HG03280 (cell line): Measurements from ENCODE around the gene RNF166.

Experiments
- ATAC-seq: cut with Tn5 transposase; IDR thresholded peaks from one replicate; pipeline ENCODE4 v1.9.1; 2021; ENCODE audit warnings: mild to moderate bottlenecking, moderate library complexity; ENCODE audit not compliant: unreplicated experiment

RNF166 gene

DNA sequence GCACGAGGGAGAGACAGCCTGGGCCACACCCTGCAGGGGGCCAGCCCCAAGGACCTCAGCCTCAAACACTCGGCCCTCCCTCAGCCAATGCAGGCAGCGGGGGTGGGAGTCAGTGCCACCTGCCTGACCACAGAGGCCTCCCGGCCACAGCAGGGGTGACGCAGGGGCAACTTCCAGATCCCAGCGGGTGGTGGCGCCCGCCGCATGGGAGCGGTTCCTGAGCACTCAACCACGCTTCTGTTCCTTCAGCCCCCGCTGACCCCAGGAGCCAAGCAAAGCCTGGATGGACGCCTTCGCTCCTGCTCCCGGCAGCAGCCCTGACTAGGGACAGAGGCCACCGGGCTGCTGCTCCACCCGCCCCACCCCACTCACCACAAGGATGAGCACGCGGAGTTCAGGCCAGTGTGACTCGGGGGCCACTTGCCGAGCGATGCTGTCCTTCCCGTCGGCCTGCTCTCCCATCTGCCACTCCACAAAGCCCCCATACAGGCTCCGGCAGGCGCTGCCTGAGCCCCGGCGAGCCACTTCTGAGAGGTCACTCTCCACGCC is 50.4 kb downstream of the RNF166 start:
- ATAC-seq, result no peak

DNA sequence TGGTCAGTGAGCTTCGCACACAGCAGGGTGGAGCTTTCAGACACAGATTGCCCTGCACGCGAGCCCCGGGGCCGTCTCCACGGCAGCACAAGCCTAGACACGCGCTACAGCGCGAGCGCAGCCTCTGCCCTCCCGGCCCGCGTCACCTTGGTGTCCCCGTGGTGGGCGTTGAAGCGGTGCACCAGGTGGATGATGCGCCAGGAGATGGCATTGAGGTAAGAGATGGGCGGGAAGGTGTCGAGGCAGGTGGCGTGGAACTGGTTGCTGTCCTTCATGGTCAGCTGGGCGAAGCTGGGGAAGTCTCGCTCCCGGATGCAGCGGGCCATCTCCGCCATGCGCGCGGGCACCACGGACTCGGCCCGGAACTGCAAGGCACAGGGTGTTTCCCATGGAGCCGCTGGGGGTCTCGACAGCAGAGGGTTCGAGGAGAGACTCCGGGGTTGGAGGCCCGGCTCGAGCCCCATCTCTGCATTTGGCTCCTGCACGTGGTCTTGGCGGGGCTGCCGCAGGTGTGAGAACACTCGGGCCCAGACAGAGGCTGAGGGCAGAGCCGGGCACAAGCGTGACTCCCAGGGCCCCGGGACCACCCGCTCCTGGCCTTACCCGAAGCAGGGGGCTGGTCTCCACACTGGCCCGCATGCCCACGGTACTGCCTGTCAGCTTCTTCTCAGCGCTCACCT is 51.0 kb downstream of the RNF166 start:
- ATAC-seq, result no peak

DNA sequence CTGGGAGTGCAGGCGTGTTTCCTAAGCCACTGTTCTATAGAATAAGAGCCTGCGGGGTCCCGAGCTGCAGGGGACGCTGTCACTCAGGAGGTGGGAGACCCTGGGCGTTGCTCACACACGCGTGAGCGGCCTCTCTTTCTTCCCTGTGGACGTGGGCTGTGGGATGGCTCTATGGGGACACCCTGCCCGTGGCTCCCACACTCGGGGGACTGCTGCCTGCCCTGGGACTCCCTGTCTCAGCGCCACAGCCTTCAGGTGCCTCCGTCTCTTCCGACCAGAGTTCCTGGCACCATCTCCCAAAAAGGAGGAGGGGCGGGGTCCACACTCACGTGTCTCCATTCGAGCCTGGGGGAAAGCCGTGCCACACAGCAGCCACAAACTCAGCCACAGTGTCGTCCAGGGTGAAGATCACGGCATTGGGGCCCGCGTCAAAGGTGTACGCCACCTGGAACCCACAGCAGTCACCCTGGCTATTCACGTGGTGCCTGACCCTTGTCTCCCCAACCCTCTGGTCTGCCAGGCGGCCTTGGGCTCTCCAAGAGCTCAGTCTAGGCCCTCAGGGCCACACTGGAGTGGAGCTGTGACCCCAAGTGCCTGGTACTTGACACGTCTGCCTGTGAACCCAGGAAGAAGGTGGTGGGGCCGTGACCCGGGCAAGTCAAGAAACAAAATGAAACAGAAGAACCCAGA is 51.7 kb downstream of the RNF166 start:
- no peak for ATAC-seq

DNA sequence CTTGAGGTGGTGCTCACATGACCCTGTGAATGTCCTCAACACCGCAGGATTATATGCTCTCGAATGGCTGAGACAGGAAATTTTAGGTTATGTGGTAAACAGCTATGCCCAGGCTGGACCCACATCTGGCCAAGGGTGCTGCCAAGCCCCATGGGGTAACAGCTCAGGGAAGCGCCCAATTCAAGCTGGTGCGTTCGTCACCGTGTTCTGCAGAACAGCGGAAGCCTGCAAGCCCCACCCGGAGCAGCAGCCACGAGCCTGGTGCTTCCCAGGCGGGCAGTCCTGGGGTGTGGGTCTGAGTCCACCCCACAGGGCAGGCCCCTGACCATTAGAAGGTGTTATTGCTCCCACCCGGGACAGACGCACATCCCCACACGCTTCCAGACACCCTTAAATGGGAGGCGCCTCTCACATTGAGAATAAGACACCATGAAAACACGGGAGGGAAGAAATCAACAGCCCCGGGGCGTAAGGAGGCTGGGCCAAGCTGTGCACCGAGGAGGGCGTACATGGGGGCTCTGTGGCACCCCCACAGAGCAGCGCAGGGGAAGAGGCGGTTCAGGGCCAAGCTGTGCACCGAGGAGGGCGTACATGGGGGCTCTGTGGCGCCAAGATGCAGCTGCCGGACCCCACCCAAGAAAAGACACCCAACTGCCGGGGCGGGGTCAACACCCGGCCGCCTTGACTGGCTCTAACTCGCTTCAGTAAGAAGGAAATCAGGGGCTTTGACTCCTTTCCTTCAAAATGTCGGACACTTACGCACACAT is 52.4 kb downstream of the RNF166 start:
- ATAC-seq, result no peak

DNA sequence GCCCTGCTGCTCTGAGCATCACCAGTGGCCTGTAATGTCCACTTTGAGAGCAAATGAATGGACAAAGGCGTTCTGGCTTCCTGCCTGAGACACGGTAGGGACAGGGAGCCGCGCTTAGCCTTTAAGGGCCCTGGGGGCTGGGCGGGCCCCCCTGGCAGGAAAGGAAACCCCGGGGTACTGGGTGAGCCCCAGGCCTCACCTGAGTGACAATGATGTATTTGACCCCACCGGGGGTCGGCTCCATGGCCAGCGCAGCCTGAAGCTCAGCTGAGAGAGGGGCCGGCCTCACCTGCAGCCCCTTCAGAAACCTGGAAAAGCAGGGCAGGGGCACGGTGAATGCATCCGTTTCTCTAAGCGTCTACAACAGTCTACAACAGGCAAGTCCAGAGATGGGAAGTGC is 53.1 kb downstream of the RNF166 start:
- no peak for ATAC-seq

DNA sequence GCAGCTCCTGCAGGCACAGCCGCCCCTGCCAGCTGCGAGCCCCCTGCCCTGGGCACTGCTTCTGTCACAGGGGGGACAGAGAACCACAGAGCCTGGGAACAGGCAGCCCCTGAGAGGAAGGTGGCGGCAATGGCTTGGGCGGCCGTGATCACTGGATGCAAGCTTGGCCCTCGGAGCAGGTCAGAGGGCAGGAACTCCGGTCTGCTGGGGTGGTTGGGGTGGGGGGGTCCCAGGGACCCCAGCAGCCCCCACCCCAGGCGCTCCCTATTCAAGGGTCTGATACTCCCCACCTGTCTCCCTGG is 53.5 kb downstream of the RNF166 start:
- no peak for ATAC-seq

DNA sequence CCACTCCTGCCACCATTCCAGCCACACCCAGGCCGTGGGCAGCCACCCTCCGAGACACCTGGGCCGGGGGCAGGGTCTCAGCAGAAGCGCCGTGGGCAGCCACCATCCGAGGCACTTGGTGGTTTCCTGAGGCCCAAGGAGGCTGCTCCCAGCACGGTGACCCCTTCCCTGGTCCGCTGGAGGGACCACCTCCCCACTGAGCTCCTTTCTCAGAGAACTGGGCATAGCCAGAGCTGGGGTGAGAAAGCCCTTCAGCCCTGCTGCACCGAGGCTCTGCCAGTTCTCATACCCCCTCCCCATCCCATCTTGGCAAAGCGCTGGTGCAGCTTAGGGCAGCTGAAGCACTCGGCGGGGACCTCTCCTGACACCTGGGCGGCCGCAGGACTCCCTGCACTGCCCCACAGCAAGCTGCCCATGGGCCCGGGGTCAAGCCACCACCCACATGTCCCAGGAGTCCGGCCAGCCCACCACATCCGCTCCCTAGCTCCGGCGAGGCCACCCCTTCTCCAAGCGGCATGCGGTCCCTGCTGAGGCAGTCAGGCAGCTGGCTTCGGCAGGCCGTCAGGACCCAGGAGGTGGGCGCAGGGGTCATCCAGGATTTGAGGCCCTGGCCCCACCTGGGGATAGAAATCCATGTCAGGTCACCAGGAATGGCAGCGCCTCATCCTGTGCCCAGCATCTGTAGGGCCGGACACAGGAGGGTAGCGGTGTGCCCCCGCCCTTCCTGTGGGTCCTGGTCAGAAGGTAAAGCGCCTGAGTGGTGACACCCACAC is 54.0 kb downstream of the RNF166 start:
- ATAC-seq, result no peak

DNA sequence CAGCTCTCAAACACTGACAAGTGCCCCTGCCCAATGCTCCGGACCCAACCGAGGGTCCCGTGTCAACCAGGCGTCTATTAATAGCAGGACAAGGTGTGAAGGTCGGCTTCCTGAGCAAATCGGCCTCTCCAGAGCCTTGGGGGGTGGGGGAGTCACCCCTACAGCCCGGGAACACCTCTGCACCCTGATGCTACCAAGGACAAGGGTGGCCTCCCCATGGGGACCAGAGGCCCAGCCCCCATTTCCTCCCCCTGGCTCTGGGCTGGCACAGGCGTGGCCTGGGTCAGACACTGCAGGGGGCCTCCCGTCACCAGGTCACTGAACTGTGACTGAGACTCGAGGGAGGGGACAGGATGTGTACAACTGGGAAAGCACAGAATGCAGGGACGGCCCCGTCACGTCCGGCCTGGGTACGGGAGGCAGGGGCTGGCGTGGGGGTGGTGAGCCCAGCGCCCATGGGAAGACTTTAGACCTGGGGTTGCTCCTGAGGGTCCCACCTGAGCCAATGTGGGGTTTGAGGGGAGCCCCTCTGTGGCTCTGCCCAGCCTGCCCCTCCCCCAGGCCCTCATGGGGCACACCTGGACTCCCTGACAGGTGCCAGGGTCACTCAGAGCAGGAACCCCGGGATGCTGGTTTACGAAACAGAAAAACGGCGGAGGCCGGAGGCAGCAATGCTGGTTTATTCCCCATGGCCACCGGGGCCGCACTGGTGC is 54.8 kb downstream of the RNF166 start:
- ATAC-seq, result peak; percentile 73

DNA sequence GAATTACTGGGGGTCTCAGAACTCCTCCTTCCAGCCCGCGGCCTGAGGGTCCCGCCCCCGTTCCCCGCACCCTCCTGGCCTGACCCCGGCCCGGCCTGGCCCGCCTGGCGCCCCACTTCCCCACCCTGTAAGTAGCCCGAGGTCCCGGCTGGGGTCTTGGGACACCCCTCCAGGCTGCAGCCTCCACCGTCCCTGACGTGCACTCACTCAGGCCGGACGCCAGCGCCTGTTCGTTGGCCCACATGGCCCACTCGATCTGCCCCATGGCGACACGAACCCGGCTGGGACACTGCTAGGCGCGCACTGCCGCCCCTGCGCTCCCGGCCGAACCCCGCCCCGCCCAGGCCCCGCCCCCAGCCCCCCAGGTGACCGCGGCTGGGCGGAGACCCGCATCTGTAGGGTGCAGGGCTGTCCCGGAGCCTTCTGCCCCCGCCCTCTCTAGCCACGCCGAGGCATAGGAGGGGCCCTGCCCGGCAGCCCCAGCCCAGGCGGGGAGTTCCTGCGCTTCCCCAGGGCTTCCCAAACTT is 55.4 kb downstream of the RNF166 start, which contains the start of gene CYBA:
Gene CYBA, minus strand, starts transcription at position 305 of the 527 bp plus-strand sequence. Its CDS starts 40 bp downstream, at position 265.
- peak; percentile 75 for ATAC-seq

DNA sequence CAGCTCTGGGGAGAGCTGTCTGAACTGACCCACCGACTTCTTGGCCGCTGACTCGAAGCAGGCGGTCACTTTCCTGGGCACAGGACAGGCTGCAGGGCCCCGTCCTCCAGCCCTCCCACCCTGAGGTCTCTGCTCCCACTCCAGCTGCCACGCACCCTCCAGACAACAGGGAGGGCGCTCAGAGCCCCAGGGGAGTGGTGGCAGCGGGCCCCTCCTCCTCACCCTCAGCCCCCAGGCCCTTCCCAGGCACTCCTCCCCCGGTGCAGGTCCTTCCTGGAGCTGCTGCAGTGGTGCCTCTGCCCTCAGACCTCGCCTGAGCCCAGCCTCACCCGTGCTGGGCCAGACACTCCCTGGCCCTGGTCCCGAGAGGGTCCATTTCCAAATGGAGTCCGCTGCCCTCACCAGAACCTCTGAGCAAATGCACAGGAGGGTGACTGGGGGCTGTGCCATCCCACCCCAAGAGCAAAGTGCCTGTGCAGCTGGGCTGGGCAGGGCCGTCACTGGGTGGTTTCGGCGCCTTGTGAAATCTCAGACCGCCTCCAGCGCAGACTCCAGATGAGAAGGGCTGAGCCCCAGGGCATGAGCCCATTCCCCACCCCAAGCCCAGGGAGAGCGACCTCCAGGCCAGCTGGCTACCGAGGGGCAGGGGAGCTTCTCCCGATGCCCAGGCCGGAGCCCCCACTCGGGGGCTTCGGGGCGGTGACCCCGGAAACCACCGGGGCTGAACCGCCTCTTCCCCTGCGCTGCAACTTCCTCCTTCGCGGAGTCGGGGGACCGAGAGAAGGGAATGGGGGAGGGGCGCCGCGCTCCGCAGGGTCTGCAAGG is 56.1 kb downstream of the RNF166 start:
- ATAC-seq, result peak; percentile 13

DNA sequence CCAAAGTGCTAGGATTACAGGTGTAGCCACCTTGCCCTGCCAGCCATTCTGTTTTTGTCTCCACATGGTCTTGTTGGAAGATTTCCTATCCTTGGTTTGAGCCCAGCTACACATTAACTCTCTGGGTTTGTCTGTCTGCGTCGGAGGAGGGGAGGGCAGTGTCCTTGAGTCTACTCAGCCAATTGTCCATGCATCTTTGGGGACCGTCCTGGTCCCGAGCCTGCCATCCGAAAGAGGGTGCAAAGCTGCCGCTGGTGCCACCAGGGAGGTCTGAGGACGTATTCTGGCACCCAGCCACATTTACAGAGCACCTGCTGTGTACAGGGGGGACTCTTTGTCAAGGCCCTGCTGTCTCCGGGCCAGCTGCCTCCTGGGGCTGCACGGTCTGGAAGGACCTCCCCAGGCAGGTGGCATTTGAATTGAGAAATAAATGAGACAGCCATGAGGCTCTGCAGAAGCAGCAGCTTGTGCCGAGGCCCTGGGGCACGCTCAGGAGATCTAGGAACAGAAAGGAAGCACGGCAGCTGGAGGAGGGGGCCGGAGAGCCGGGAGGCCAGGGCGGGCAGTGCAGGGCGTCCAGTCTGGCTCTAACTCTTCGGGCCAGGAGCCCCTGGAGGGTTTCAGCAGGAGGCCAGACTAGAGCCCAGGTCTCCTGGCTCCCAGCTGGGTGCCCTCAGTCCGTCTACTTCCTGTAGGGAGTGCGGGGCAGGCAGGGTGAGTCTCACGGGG is 56.8 kb downstream of the RNF166 start:
- ATAC-seq, result no peak

DNA sequence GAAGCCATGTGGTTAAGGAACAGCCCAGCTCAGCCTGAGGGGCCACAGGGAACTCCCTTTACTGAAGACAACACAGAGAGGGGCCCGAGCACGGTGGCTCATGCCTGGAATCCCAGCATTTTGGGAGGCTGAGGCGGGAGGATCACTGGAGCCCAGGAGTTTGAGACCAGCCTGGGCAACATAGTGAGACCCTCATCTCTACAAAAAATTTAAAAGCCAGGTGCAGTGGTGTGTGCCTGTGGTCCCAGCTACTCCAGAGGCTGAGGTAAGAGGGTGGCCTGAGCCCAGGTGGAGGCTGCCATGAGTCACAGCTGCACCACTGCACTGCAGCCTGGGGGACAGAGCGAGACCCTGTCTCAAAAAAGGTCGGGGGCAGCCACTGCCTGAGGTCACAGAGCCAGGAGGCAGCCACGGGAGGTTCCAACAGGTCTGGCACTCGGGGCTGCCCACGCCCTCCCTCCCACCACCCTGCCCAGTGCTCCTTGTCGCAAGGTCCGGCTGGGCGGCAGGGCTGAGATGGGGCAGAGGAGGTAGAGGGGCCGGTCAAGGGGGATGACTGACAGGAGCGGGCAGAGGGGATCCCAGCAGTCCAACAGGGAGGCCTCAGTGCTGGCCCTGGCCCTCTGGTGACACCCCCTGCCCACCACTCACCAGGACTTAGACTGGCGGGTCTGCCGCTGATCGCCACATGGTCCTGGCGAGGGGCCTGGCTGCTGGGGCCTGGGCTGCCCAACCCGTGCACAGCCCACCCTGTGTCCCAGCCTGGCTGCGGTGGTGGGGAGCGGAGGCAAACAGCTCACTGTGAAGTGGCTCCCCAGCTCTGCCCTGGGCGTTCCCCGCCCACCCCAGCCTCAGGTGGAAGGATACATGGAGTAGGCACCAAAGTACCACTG is 58.8 kb downstream of the RNF166 start:
- no peak for ATAC-seq
